PC-3 (cell line): ENCODE data around the gene ROR1. TPM values are rescaled to one million over a fixed set of nuclear protein-coding genes. Genes with fewer than 3 reads are reported as not detected.

Source experiments
- ATAC-seq: fragments of 200-7000 bp; cut with Tn5 transposase; 2 replicates; pipeline ENCODE4 v1.9.1; 2020; ENCODE audit warnings: mild to moderate bottlenecking, moderate library complexity
- BruUV-seq: library from RNA; stranded (reverse); fragments of 400-500 nt; replicated peaks from 2 replicates; lab custom pipeline; 2021; lab: Mats Ljungman, UMichigan
- CTCF ChIA-PET: fragments of 300-600 bp; sonication (Branson Sonifier 250); formaldehyde crosslinking; loops from one replicate; lab custom pipeline; 2022; ENCODE audit warnings: antibody characterized with exemption; lab: Charles Lee
- POLR2A ChIA-PET: fragments of 300-600 bp; sonication (Branson Sonifier 250); formaldehyde crosslinking; loops from one replicate; lab custom pipeline; 2022; ENCODE audit warnings: antibody characterized with exemption; ENCODE audit not compliant: unreplicated experiment; lab: Charles Lee
- DNase-seq: peaks from one replicate; pipeline ENCODE4 v3.0.0-alpha.2; 2015
- H2AFZ ChIP-seq: fragments of 300-600 bp; sonication (generic); 2 replicates; pipeline ENCODE4 v1.6.0; 2016; ENCODE audit warnings: antibody characterized with exemption, low read length
- H3F3A ChIP-seq: fragments of 300-600 bp; sonication (generic); one replicate; pipeline ENCODE4 v1.6.0; 2017; ENCODE audit warnings: antibody characterized with exemption, low read length, control low read depth, mild to moderate bottlenecking; ENCODE audit not compliant: unreplicated experiment
- H3K27ac ChIP-seq: fragments of 300-600 bp; sonication (generic); 2 replicates; pipeline ENCODE4 v1.5.1; 2016; ENCODE audit warnings: mild to moderate bottlenecking, low read length
- H3K27me3 ChIP-seq: fragments of 300-600 bp; sonication (generic); 2 replicates; pipeline ENCODE4 v1.6.1; 2016; ENCODE audit warnings: low read length, mixed read lengths
- H3K36me3 ChIP-seq: fragments of 300-600 bp; sonication (generic); 2 replicates; pipeline ENCODE4 v1.6.1; 2016; ENCODE audit warnings: low read depth, mixed run types, low read length, mixed read lengths
- H3K4me1 ChIP-seq: fragments of 300-600 bp; sonication (generic); 2 replicates; pipeline ENCODE4 v1.5.1; 2016; ENCODE audit warnings: low read length; ENCODE audit not compliant: insufficient read depth
- H3K4me2 ChIP-seq: fragments of 300-600 bp; sonication (generic); 2 replicates; pipeline ENCODE4 v1.6.0; 2016; ENCODE audit warnings: low read length
- H3K4me3 ChIP-seq: fragments of 300-600 bp; sonication (generic); 2 replicates; pipeline ENCODE4 v1.5.1; 2016; ENCODE audit warnings: mild to moderate bottlenecking, low read length, mixed read lengths
- H3K79me2 ChIP-seq: fragments of 300-600 bp; sonication (generic); 2 replicates; pipeline ENCODE4 v1.6.1; 2017; ENCODE audit warnings: low read length, mixed read lengths
- H3K9ac ChIP-seq: fragments of 300-600 bp; sonication (generic); 2 replicates; pipeline ENCODE4 v1.6.0; 2016; ENCODE audit warnings: mild to moderate bottlenecking, low read length
- H3K9me2 ChIP-seq: fragments of 300-600 bp; sonication (generic); replicated peaks from 2 replicates; pipeline ENCODE4 v1.6.1; 2016; ENCODE audit warnings: mixed run types, low read length, mixed read lengths
- H3K9me3 ChIP-seq: fragments of 300-600 bp; sonication (generic); 2 replicates; pipeline ENCODE4 v1.6.1; 2016; ENCODE audit warnings: low read length, mixed read lengths
- H4K20me1 ChIP-seq: fragments of 300-600 bp; sonication (generic); 2 replicates; pipeline ENCODE4 v1.6.1; 2016; ENCODE audit warnings: low read length, mixed read lengths
- CTCF ChIP-seq: fragments of 300-600 bp; sonication (generic); conservative IDR thresholded peaks from 2 replicates; pipeline ENCODE4 v1.5.1; 2017; ENCODE audit warnings: antibody characterized with exemption, low read depth, mild to moderate bottlenecking, low read length
- EZH2 ChIP-seq: fragments of 300-600 bp; sonication (generic); IDR thresholded peaks from one replicate; pipeline ENCODE4 v1.6.1; 2017; ENCODE audit warnings: antibody characterized with exemption, mild to moderate bottlenecking, low read length; ENCODE audit not compliant: unreplicated experiment
- EZH2phosphoT487 ChIP-seq: fragments of 300-600 bp; sonication (generic); IDR thresholded peaks from 2 replicates; pipeline ENCODE4 v1.6.1; 2018; ENCODE audit warnings: mild to moderate bottlenecking, antibody characterized with exemption, low read length, borderline replicate concordance
- intact Hi-C: fragments of 100-400 bp; cut with micrococcal nuclease; formaldehyde crosslinking; loops from 2 replicates; pipeline ENCODE4 v1.9.0; 2023
- total RNA-seq: library from RNA; depleted of rRNA; stranded (reverse); fragments of >200 nt; gene quantifications from 2 replicates; pipeline ENCODE4 v1.2.3, GENCODE V29; 2014

The ROR1 gene
- total RNA-seq, 1 experiment from 2014 or later, result 16.5 TPM

- H3K27ac ChIP-seq, result peak overlapping the region; percentile 71; the same call in 1 of the 2 replicates
- no peak overlapping the region for H3K4me3 ChIP-seq
- no peaks in the 10 kb centered on the region for H3K79me2 ChIP-seq
- no peaks in the 10 kb centered on the region for H4K20me1 ChIP-seq
- H3K4me2 ChIP-seq, result no peak overlapping the region
- H3K36me3 ChIP-seq, result no peaks in the 10 kb centered on the region
- H3K9ac ChIP-seq, result no peak overlapping the region; the same call in 1 of the 2 replicates
- ATAC-seq (no peak), DNase-seq (no peak)
- H3K9me3 ChIP-seq, result no peaks in the 10 kb centered on the region
- CTCF ChIA-PET, result no interaction called here
- POLR2A ChIA-PET, result no interaction called here
- no peaks in the 10 kb centered on the region for H3K27me3 ChIP-seq
- no peak for TF ChIP-seq EZH2
- TF ChIP-seq EZH2phosphoT487, result no peak
- TF ChIP-seq CTCF, result no peak
- H3K9me2 ChIP-seq, result no peaks in the 10 kb centered on the region
- no peaks in the 10 kb centered on the region for H3F3A ChIP-seq
- BruUV-seq, result no TSS peak
- peaks cover 16% of the 10 kb centered on the region for H3K4me1 ChIP-seq
- no peak overlapping the region for H2AFZ ChIP-seq
- intact Hi-C loops, result no loop called here
Observed at GRCh38 chr1:64073705-64074104, 299.9 kb downstream of the ROR1 start.

DNA sequence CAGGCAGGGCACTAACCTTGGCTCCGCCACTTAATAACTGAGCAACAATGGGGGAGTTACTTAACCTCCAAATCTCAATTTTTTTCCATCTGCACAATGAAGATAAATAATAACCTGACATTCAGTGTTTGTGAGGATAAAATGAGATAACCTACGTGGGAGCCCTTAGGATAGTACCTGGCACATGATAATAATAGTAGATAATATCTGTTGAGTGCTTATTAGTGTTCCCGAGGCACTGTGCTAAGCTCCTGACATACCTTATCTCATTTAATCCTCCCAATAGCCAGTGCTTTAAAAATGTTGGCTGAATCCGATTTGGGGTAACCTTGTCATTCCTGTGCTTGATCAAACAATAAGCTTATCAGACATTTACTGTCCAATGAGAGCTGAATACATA lies 300.9 kb downstream of the ROR1 start:
- intact Hi-C loops, result no loop called here
- DNase-seq (no peak), ATAC-seq (no peak)
- ChIA-PET CTCF (no interaction called here), POLR2A (no interaction called here)
- Histone ChIP-seq H3K9me3 (no peaks in the 10 kb centered on the region), H4K20me1 (no peaks in the 10 kb centered on the region), H3K9me2 (no peaks in the 10 kb centered on the region), H3K79me2 (no peaks in the 10 kb centered on the region), H3K4me2 (no peak overlapping the region), H2AFZ (no peak overlapping the region), H3F3A (no peaks in the 10 kb centered on the region), H3K27ac (no peak overlapping the region), H3K27me3 (no peaks in the 10 kb centered on the region), H3K4me3 (no peak overlapping the region), H3K4me1 (peaks cover 16% of the 10 kb centered on the region), H3K36me3 (no peaks in the 10 kb centered on the region), H3K9ac (no peak overlapping the region)
- no peak for TF ChIP-seq CTCF
- TF ChIP-seq EZH2, result no peak
- TF ChIP-seq EZH2phosphoT487, result no peak
- BruUV-seq, result no TSS peak

- no peaks in the 10 kb centered on the region for H3K9me3 ChIP-seq
- no peak overlapping the region for H3K4me2 ChIP-seq
- no peaks in the 10 kb centered on the region for H3F3A ChIP-seq
- DNase-seq (no peak), ATAC-seq (no peak)
- ChIA-PET CTCF (no interaction called here), POLR2A (no interaction called here)
- intact Hi-C loops, result no loop called here
- H3K4me1 ChIP-seq, result peaks cover 8% of the 10 kb centered on the region
- TF ChIP-seq EZH2phosphoT487 (no peak), CTCF (no peak), EZH2 (no peak)
- no peaks in the 10 kb centered on the region for H3K36me3 ChIP-seq
- no peak overlapping the region for H2AFZ ChIP-seq
- H3K4me3 ChIP-seq, result no peak overlapping the region
- H3K27ac ChIP-seq, result no peak overlapping the region
- H3K9me2 ChIP-seq, result no peaks in the 10 kb centered on the region
- no peaks in the 10 kb centered on the region for H3K27me3 ChIP-seq
- BruUV-seq, result no TSS peak
- no peaks in the 10 kb centered on the region for H4K20me1 ChIP-seq
- no peak overlapping the region for H3K9ac ChIP-seq
- H3K79me2 ChIP-seq, result no peaks in the 10 kb centered on the region
Observed at GRCh38 chr1:64077281-64077940, 303.6 kb downstream of the ROR1 start.
